ENCODE measurements around the gene RXRB. TPM values are rescaled to one million over a fixed set of nuclear protein-coding genes. Genes with fewer than 3 reads are reported as not detected.

RXRB gene
- total RNA-seq, 6 experiments from 2014 or later, result 10.1 to 28.2 (median 17.7) TPM

GRCh38 chr6:33185654-33186187, 14.7 kb downstream of the RXRB start:
- no peaks in the 10 kb centered on the region for H3K4me1 ChIP-seq
- 77% methylated on average over 4 of the region's 4 CpGs for WGBS (ENCODE audit: insufficient coverage, low coverage, low lambda C conversion rate, missing lambda C conversion rate)
- no peak for ATAC-seq

GRCh38 chr6:33185190-33185589, 15.3 kb downstream of the RXRB start:
- Histone ChIP-seq H3K9me3 (no peaks in the 10 kb centered on the region), H3K27ac (no peak overlapping the region), H3K4me1 (no peaks in the 10 kb centered on the region), H3K4me3 (no peak overlapping the region), H3K36me3 (no peaks in the 10 kb centered on the region), H3K27me3 (no peaks in the 10 kb centered on the region)
- DNase-seq (no peak), ATAC-seq (no peak)
- intact Hi-C loops (cut with DNase I), result no loop called here
- no peak for TF ChIP-seq CTCF (IDR thresholded peaks at IDR 0.05)
- TF ChIP-seq POLR2A (IDR thresholded peaks at IDR 0.05), result no peak
- 56% methylated on average over 7 of the region's 9 CpGs for WGBS (ENCODE audit: insufficient coverage, low coverage, low lambda C conversion rate, missing lambda C conversion rate)

More at GRCh38 chr6:33185654-33186187, 14.7 kb downstream of the RXRB start:
- H3K4me3 ChIP-seq, result no peak overlapping the region
- no peaks in the 10 kb centered on the region for H3K27me3 ChIP-seq
- intact Hi-C loops (cut with DNase I), result no loop called here
- TF ChIP-seq POLR2A (IDR thresholded peaks at IDR 0.05) (no peak), CTCF (IDR thresholded peaks at IDR 0.05) (no peak)
- no peaks in the 10 kb centered on the region for H3K9me3 ChIP-seq
- H3K36me3 ChIP-seq, result no peaks in the 10 kb centered on the region
- no peak for DNase-seq
- H3K27ac ChIP-seq, result no peak overlapping the region

- Histone ChIP-seq H3K4me3 (no peak overlapping the region), H3K4me1 (no peaks in the 10 kb centered on the region), H3K27me3 (no peaks in the 10 kb centered on the region), H3K27ac (peak overlapping the region in 2 of 3 donors; percentile 3 to 8), H3K9me3 (no peaks in the 10 kb centered on the region), H3K36me3 (no peaks in the 10 kb centered on the region)
- no peak for TF ChIP-seq CTCF (IDR thresholded peaks at IDR 0.05)
- TF ChIP-seq POLR2A (IDR thresholded peaks at IDR 0.05), result no peak
- peak; percentile 30 to 54 (median 30) for ATAC-seq
- WGBS (ENCODE audit: insufficient coverage, low coverage, low lambda C conversion rate, missing lambda C conversion rate), result 54% methylated on average over 5 of the region's 5 CpGs
- no peak for DNase-seq
- intact Hi-C loops (cut with DNase I), result no loop called here
Measured at GRCh38 chr6:33183071-33183683, 17.3 kb downstream of the RXRB start.

- H3K27ac ChIP-seq, result no peak overlapping the region
- H3K9me3 ChIP-seq, result no peaks in the 10 kb centered on the region
- TF ChIP-seq CTCF (IDR thresholded peaks at IDR 0.05) (no peak), POLR2A (IDR thresholded peaks at IDR 0.05) (no peak)
- WGBS (ENCODE audit: insufficient coverage, low coverage, low lambda C conversion rate, missing lambda C conversion rate), result 100% methylated on average over 3 of the region's 7 CpGs
- intact Hi-C loops (cut with DNase I), result no loop called here
- H3K36me3 ChIP-seq, result no peaks in the 10 kb centered on the region
- ATAC-seq, result no peak
- H3K27me3 ChIP-seq, result no peaks in the 10 kb centered on the region
- H3K4me1 ChIP-seq, result no peaks in the 10 kb centered on the region
- H3K4me3 ChIP-seq, result no peak overlapping the region
- no peak for DNase-seq
Measured at GRCh38 chr6:33181141-33181540, 19.3 kb downstream of the RXRB start.

Measured in right lobe of liver (tissue), 6 donors.